Vagina (tissue), 2 donors: ENCODE measurements around the gene ZNF592.

Experiments
- CTCF ChIP-seq, 3 experiments: fragments of 450-650 bp in 2 of 3; fragments of 200-600 bp in 1 of 3; sonication (generic) in 1 of 3; IDR thresholded peaks; one replicate each; pipeline ENCODE4 v1.5.1; 2017 to 2019; ENCODE audit warnings: antibody characterized with exemption in 3 of 3, mild to moderate bottlenecking in 2 of 3, moderate library complexity in 2 of 3
- POLR2A ChIP-seq, 2 donors: fragments of 450-650 bp; IDR thresholded peaks; one replicate each; pipeline ENCODE4 v1.6.1; 2017; ENCODE audit warnings: antibody characterized with exemption in 2 of 2, mild to moderate bottlenecking in 2 of 2, moderate library complexity in 2 of 2
- POLR2AphosphoS5 ChIP-seq, 2 donors: sonication (generic); formaldehyde crosslinking; IDR thresholded peaks; one replicate each; pipeline ENCODE4 v1.9.0; 2017; ENCODE audit warnings: antibody characterized with exemption in 2 of 2, mild to moderate bottlenecking in 2 of 2, low read depth in 1 of 2; ENCODE audit not compliant: insufficient read depth in 1 of 2

GRCh38 chr15:84785053-84785452, 36.7 kb downstream of the ZNF592 start:
- TF ChIP-seq CTCF (IDR thresholded peaks at IDR 0.05) (no peak), POLR2A (IDR thresholded peaks at IDR 0.05) (no peak), POLR2AphosphoS5 (IDR thresholded peaks at IDR 0.05; ENCODE audit: insufficient read depth in 1 of 2, low read depth in 1 of 2) (no peak)
